Muscle layer of colon (tissue), 2 donors: ENCODE results near the gene FARP1.
"Not testable (repeated sequence)": the region's sequence is repeated elsewhere in the genome, so short reads cannot be mapped to it uniquely, and the experiment has no call there.

Experiments
- H3K27ac ChIP-seq: one replicate; pipeline ENCODE4 v1.7.0; 2013; ENCODE audit warnings: low read depth, mild to moderate bottlenecking, low read length, moderate library complexity
- H3K27me3 ChIP-seq, 2 donors: one replicate each; pipeline ENCODE4 v1.7.0; 2013; ENCODE audit warnings: low read length in 2 of 2, mild to moderate bottlenecking in 2 of 2; ENCODE audit not compliant: insufficient read depth in 2 of 2, control insufficient read depth in 1 of 2
- H3K36me3 ChIP-seq: one replicate; pipeline ENCODE4 v1.7.0; 2013; ENCODE audit warnings: mild to moderate bottlenecking, low read length; ENCODE audit not compliant: insufficient read depth
- H3K4me1 ChIP-seq: one replicate; pipeline ENCODE4 v1.7.0; 2013; ENCODE audit warnings: mild to moderate bottlenecking, low read length; ENCODE audit not compliant: insufficient read depth
- H3K4me3 ChIP-seq, 2 donors: one replicate each; pipeline ENCODE4 v1.7.0; 2013; ENCODE audit warnings: low read length in 2 of 2, low read depth in 1 of 2, mild to moderate bottlenecking in 1 of 2, moderate library complexity in 1 of 2
- H3K9ac ChIP-seq: one replicate; pipeline ENCODE4 v1.7.0; 2013; ENCODE audit warnings: low read length
- H3K9me3 ChIP-seq: one replicate; pipeline ENCODE4 v1.7.0; 2013; ENCODE audit warnings: mild to moderate bottlenecking, low read length
- donor health status: abdominal sarcoma.
- donor health status: Adenocarcinoma of cecum.

The FARP1 gene

GRCh38 chr13:98411617-98412265 is 268.8 kb downstream of the FARP1 start:
- Histone ChIP-seq H3K4me3 (no peak overlapping the region), H3K9me3 (no peaks in the 10 kb centered on the region), H3K27ac (no peak overlapping the region), H3K27me3 (no peaks in the 10 kb centered on the region), H3K4me1 (no peaks in the 10 kb centered on the region), H3K9ac (no peak overlapping the region), H3K36me3 (peaks cover 29% of the 10 kb centered on the region)

- H3K4me1 ChIP-seq, H3K4me3 ChIP-seq, H3K9me3 ChIP-seq, H3K9ac ChIP-seq, H3K27me3 ChIP-seq, H3K27ac ChIP-seq: not testable (repeated sequence)
- peaks cover 29% of the 10 kb centered on the region for H3K36me3 ChIP-seq
These were observed 270.4 kb downstream of the FARP1 start for GRCh38 chr13:98413278-98413677.

GRCh38 chr13:98413796-98414195 is 270.9 kb downstream of the FARP1 start:
- Histone ChIP-seq H3K27me3 (no peaks in the 10 kb centered on the region), H3K4me1 (no peaks in the 10 kb centered on the region), H3K9ac (no peak overlapping the region), H3K9me3 (no peaks in the 10 kb centered on the region), H3K36me3 (peaks cover 29% of the 10 kb centered on the region), H3K27ac (no peak overlapping the region), H3K4me3 (no peak overlapping the region)

GRCh38 chr13:98415326-98416070 is 272.6 kb downstream of the FARP1 start:
- Histone ChIP-seq H3K9ac (no peak overlapping the region), H3K27ac (no peak overlapping the region), H3K4me3 (no peak overlapping the region), H3K9me3 (no peaks in the 10 kb centered on the region), H3K4me1 (no peaks in the 10 kb centered on the region), H3K36me3 (peaks cover 28% of the 10 kb centered on the region), H3K27me3 (no peaks in the 10 kb centered on the region)

DNA sequence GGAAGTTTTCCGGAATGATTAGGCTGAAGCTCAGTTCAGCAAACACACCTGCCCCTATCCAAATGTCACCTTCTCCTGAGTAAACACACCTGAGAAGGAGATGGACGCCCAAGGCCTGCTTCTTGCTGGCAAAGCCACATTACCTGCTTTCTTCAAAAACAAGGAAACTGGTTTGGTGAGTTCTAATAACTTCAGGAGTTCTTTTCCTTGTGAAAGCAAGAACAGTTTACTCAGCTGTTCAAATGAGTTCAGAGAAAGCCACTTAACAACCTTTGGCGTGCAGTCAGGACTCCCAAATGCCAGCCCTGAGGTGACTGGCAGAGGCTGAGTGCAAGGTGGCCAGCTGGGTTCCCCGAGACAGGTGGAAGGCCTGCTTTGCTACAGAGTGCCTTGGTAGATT is 273.5 kb downstream of the FARP1 start:
- Histone ChIP-seq H3K9me3 (no peaks in the 10 kb centered on the region), H3K27me3 (no peaks in the 10 kb centered on the region), H3K4me1 (no peaks in the 10 kb centered on the region), H3K9ac (no peak overlapping the region), H3K4me3 (no peak overlapping the region), H3K36me3 (peaks cover 28% of the 10 kb centered on the region), H3K27ac (no peak overlapping the region)

DNA sequence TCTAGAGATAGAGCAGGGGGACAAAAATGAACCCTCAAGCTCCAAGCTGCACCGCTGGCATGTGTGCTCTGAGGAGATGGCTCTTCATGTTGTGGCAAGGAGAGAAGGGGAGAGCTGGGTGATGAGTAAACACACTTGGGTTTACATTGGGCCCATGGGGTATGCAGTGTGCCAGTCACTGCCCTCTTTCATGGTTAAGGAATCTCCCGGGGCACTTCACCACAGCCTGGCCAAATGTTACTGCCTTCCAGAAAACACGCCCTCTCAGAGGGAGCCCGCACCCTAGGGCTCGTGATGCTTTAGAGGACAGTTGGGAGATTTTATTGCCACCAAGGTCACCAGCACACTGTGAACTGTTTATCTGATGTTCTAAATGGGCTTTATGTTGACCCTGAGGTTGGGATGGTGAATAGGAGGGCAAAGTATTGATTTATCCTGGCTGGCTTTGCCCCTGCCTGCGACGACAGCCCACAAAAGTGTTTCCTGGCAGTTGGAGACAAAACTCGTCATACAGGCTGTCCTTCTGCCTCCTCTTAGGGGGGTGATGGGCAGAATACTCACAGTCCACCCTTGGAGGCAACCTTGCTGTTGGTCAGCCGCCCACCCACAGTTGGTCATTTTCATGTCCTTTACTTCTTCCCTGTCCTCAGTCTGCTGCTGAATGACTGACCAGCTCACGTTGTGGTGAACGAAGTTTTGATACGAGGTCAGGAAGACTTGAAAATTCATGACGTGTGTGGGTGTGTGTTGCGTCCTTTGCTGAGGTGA is 277.1 kb downstream of the FARP1 start:
- Histone ChIP-seq H3K4me1 (no peaks in the 10 kb centered on the region), H3K36me3 (peaks cover 20% of the 10 kb centered on the region), H3K4me3 (no peak overlapping the region), H3K9ac (no peak overlapping the region), H3K27ac (no peak overlapping the region), H3K27me3 (no peaks in the 10 kb centered on the region), H3K9me3 (no peaks in the 10 kb centered on the region)

- H3K9me3 ChIP-seq = no peaks in the 10 kb centered on the region
These were observed 277.8 kb downstream of the FARP1 start for GRCh38 chr13:98420554-98421175.

DNA sequence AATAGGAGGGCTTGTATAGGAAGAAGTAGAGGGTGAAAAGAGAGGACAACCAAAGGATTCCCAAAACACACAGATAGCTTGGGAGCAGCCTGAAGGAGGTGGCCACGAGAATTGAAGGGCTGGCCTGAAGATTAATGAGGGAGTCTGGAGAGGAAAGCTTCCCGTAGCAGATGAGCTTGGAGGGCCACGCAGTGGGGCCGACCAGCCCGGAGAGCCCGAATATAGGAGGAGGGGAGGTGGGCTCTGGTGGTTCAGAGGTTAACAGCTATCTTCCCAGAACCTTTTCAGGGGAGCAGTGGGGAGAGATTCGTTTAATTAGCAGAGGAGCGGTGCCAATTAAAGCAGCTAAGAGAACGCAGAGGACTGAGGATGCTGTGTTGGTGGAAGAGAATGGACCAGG is 279.2 kb downstream of the FARP1 start:
- Histone ChIP-seq H3K4me1 (no peaks in the 10 kb centered on the region), H3K27me3 (no peaks in the 10 kb centered on the region), H3K9me3 (no peaks in the 10 kb centered on the region), H3K4me3 (no peak overlapping the region), H3K9ac (no peak overlapping the region), H3K36me3 (peaks cover 25% of the 10 kb centered on the region), H3K27ac (no peak overlapping the region)

More at GRCh38 chr13:98420554-98421175, 277.8 kb downstream of the FARP1 start:
- H3K4me3 ChIP-seq = no peak overlapping the region
- H3K4me1 ChIP-seq = no peaks in the 10 kb centered on the region
- H3K9ac ChIP-seq = no peak overlapping the region
- no peak overlapping the region for H3K27ac ChIP-seq
- H3K27me3 ChIP-seq = no peaks in the 10 kb centered on the region
- peaks cover 18% of the 10 kb centered on the region for H3K36me3 ChIP-seq

GRCh38 chr13:98423417-98423816 is 280.5 kb downstream of the FARP1 start:
- Histone ChIP-seq H3K27ac (no peak overlapping the region), H3K9me3 (no peaks in the 10 kb centered on the region), H3K4me3 (no peak overlapping the region), H3K36me3 (peaks cover 27% of the 10 kb centered on the region), H3K9ac (no peak overlapping the region), H3K27me3 (no peaks in the 10 kb centered on the region), H3K4me1 (no peaks in the 10 kb centered on the region)

DNA sequence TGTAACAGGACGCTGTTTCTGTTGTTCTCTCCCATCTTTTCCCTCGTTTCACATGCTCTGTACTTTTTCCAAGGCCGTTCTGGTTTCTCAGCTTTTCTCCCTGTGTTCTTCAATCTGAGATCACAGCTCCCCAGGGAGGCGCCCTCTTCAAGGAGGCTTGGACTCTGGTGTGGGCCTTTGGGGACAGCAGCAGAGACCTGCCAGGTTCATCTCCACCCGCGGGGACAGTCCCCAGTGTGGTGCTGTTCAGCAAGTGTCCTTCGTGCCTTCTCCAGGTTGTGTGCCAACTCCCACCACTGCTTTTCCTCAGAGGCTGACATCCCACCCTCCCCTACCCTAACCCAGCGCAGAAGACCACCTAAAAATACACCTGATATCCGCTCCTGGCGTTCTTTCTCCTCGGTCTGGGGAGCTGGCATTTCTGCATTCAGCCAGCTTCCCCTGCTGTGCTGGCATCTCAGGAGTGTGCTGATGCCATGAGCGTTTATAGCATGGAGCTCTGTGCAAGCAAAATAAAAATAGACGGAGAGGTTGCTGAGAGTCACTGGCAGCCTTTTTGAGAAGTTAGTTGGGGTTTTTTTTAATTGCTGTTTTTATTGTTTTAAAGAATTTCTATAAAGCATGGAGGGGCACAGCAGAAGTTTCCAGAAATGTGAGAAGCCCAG is 284.6 kb downstream of the FARP1 start:
- H3K27me3 ChIP-seq = no peaks in the 10 kb centered on the region
- H3K4me1 ChIP-seq = no peaks in the 10 kb centered on the region
- H3K4me3 ChIP-seq = no peak overlapping the region
- no peak overlapping the region for H3K9ac ChIP-seq
- no peak overlapping the region for H3K27ac ChIP-seq
- no peaks in the 10 kb centered on the region for H3K9me3 ChIP-seq
- H3K36me3 ChIP-seq = peaks cover 26% of the 10 kb centered on the region
